ENCODE results near the gene CRX. TPM values are rescaled to one million over a fixed set of nuclear protein-coding genes. Genes with fewer than 3 reads are reported as not detected.

CRX gene
- total and polyA plus RNA-seq, 2 donors (not counting 1 experiment from before 2014, with no cell fraction given), result not detected

GRCh38 chr19:47805313-47805712 lies 16.4 kb upstream of the CRX start:
- no peak overlapping the region for H3K4me3 ChIP-seq (ENCODE audit: control extremely low read depth in 1 of 5, extremely low read depth in 1 of 5, insufficient read depth in 1 of 5, low read depth in 2 of 5, low read length in 4 of 5)
- H3K9me3 Mint-ChIP-seq (ENCODE audit: insufficient read depth), result peaks cover 3% of the 10 kb centered on the region
- no peaks in the 10 kb centered on the region for H3K36me3 ChIP-seq (replicated peaks in 1 of 2; ENCODE audit: control extremely low read depth in 1 of 2, control insufficient read depth in 1 of 2, extremely low read depth in 1 of 2, insufficient read depth in 2 of 2, low read length in 1 of 2)
- ChIA-PET POLR2A (no interaction called here), CTCF (interaction anchor here (1.2 kb wide), 1 partner anchor 16 kb away, joined by 3 read pairs; no protein-coding TSS in a partner anchor)
- H3K4me1 Mint-ChIP-seq, result no peaks in the 10 kb centered on the region
- H3K27me3 ChIP-seq (replicated peaks in 1 of 4; ENCODE audit: control extremely low read depth in 1 of 4, control insufficient read depth in 3 of 4, insufficient read depth in 4 of 4, low read length in 3 of 4), result no peaks in the 10 kb centered on the region
- peaks cover 8% of the 10 kb centered on the region for H3K27me3 Mint-ChIP-seq
- H3K9me3 ChIP-seq (ENCODE audit: control extremely low read depth in 1 of 3, control insufficient read depth in 2 of 3, insufficient read depth in 1 of 3, low read length in 2 of 3), result peaks cover 0 to 6% (median 0%) of the 10 kb centered on the region in 3 donors
- H3K4me3 Mint-ChIP-seq, result no peak overlapping the region
- H3K27ac Mint-ChIP-seq, result no peak overlapping the region
- no peaks in the 10 kb centered on the region for H3K79me2 ChIP-seq (ENCODE audit: control insufficient read depth, insufficient read depth, low read length)
- ATAC-seq (ENCODE audit: low read depth) (no peak), DNase-seq (no peak)
- H2AFZ ChIP-seq (ENCODE audit: insufficient read depth, low read depth, low read length, poor library complexity, severe bottlenecking), result no peak overlapping the region
- H3K4me1 ChIP-seq (ENCODE audit: control insufficient read depth in 2 of 2, insufficient read depth in 2 of 2, low read length in 2 of 2), result no peaks in the 10 kb centered on the region
- WGBS (ENCODE audit: insufficient coverage), result 93% methylated on average over 7 of the region's 10 CpGs
- no peak overlapping the region for H3K4me2 ChIP-seq (replicated peaks; ENCODE audit: low read depth, low read length, poor library complexity, severe bottlenecking)
- intact Hi-C loops (cut with micrococcal nuclease), result no loop called here
- TF ChIP-seq CTCF (IDR thresholded peaks at IDR 0.05), result no peak
- H3K27ac ChIP-seq (ENCODE audit: low read length in 2 of 2), result no peak overlapping the region
- H4K20me1 ChIP-seq (ENCODE audit: control insufficient read depth, insufficient read depth, low read length, poor library complexity, severe bottlenecking), result no peaks in the 10 kb centered on the region
- H3K9ac ChIP-seq (ENCODE audit: low read length), result no peak overlapping the region

- POLR2A ChIA-PET, result no interaction called here
- no peak overlapping the region for H3K4me3 Mint-ChIP-seq
Measured at GRCh38 chr19:47806435-47806834, 15.3 kb upstream of the CRX start.

More at GRCh38 chr19:47806435-47806834, 15.3 kb upstream of the CRX start:
- H4K20me1 ChIP-seq (ENCODE audit: control insufficient read depth, insufficient read depth, low read length, poor library complexity, severe bottlenecking), result no peaks in the 10 kb centered on the region
- 78% methylated on average over 1 of the region's 6 CpGs for WGBS (ENCODE audit: insufficient coverage)
- no peak overlapping the region for H2AFZ ChIP-seq (ENCODE audit: insufficient read depth, low read depth, low read length, poor library complexity, severe bottlenecking)
- H3K79me2 ChIP-seq (ENCODE audit: control insufficient read depth, insufficient read depth, low read length), result no peaks in the 10 kb centered on the region
- Mint-ChIP-seq H3K27ac (no peak overlapping the region), H3K9me3 (ENCODE audit: insufficient read depth) (no peaks in the 10 kb centered on the region), H3K4me1 (no peaks in the 10 kb centered on the region), H3K27me3 (peaks cover 8% of the 10 kb centered on the region)
- DNase-seq (no peak), ATAC-seq (ENCODE audit: low read depth) (no peak)
- no peak overlapping the region for H3K27ac ChIP-seq (ENCODE audit: low read length in 2 of 2)
- no peaks in the 10 kb centered on the region for H3K27me3 ChIP-seq (replicated peaks in 1 of 4; ENCODE audit: control extremely low read depth in 1 of 4, control insufficient read depth in 3 of 4, insufficient read depth in 4 of 4, low read length in 3 of 4)
- no peaks in the 10 kb centered on the region for H3K36me3 ChIP-seq (replicated peaks in 1 of 2; ENCODE audit: control extremely low read depth in 1 of 2, control insufficient read depth in 1 of 2, extremely low read depth in 1 of 2, insufficient read depth in 2 of 2, low read length in 1 of 2)
- TF ChIP-seq EZH2 (IDR thresholded peaks at IDR 0.05; ENCODE audit: borderline replicate concordance, insufficient read depth, low read depth, low read length, poor library complexity, severe bottlenecking) (no peak), CTCF (IDR thresholded peaks at IDR 0.05) (no peak)
- no peak overlapping the region for H3K9ac ChIP-seq (ENCODE audit: low read length)
- H3K4me1 ChIP-seq (ENCODE audit: control insufficient read depth in 2 of 2, insufficient read depth in 2 of 2, low read length in 2 of 2), result no peaks in the 10 kb centered on the region
- H3K9me3 ChIP-seq (ENCODE audit: control extremely low read depth in 1 of 3, control insufficient read depth in 2 of 3, insufficient read depth in 1 of 3, low read length in 2 of 3), result peaks cover 0 to 5% (median 0%) of the 10 kb centered on the region in 3 donors
- intact Hi-C loops (cut with micrococcal nuclease), result no loop called here
- no peak overlapping the region for H3K4me2 ChIP-seq (replicated peaks; ENCODE audit: low read depth, low read length, poor library complexity, severe bottlenecking)
- H3K4me3 ChIP-seq (ENCODE audit: control extremely low read depth in 1 of 5, extremely low read depth in 1 of 5, insufficient read depth in 1 of 5, low read depth in 2 of 5, low read length in 4 of 5), result no peak overlapping the region
- CTCF ChIA-PET, result interaction anchor here (0.6 kb wide), 1 partner anchor 99 kb away, joined by 3 read pairs; no protein-coding TSS in a partner anchor

Measured in B cell (primary cell).